ENCODE data around the gene EIF5A. TPM values are rescaled to one million over a fixed set of nuclear protein-coding genes. Genes with fewer than 3 reads are reported as not detected.
A peak's percentile ranks its signal among the peaks of the same experiment; 100 is the strongest.
"Not testable (repeated sequence)": the region's sequence is repeated elsewhere in the genome, so short reads cannot be mapped to it uniquely, and the experiment has no call there.

Gene EIF5A
- total RNA-seq, 4 donors from 2014 or later = 145 to 214 (median 204) TPM

DNA sequence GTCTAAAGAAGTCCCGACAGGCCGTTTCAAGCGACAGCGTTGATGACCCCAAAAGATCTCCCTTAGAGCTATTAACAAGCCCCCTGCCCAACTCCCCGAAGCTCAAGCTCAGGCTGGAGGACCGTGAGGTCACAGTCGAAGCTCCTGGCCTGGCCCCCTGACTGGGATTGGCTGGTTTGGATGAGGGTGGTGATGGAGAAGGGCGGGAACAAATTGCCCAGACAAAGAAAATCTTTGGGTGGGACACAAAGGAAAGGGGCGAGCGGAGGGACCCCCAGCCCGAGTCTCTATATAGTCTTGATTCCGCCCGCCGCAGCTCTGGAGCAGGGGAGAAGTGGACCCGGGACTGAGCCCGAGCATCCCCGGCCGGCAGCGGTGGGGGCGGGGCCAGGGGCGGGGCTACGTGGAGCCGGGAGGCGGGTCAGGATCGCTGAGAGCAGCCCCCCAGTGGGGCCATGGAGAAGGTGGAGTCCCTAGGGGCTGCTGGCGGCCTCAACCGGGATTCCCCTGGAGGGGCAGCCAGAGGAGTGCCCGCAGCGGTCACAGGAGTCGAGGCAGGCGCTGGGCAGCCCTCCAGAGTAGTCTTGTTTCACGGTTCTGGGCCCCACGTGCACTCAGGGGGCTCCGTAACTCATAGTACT lies 22.7 kb downstream of the EIF5A start:
- H3K27ac ChIP-seq (replicated peaks in 1 of 4) = peak overlapping the region; percentile 92 to 93 (median 92)
- peak overlapping the region; percentile 75 to 89 (median 84) for H3K4me3 ChIP-seq
- H3K9me3 ChIP-seq = no peaks in the 10 kb centered on the region
- no peak for DNase-seq (ENCODE audit: extremely low spot score)
- intact Hi-C loops (cut with DNase I) = no loop called here
- H3K36me3 ChIP-seq = peaks cover 0 to 26% (median 20%) of the 10 kb centered on the region in 4 donors
- TF ChIP-seq EP300 (IDR thresholded peaks at IDR 0.05) (no peak), POLR2AphosphoS5 (IDR thresholded peaks at IDR 0.05) (no peak), POLR2A (IDR thresholded peaks at IDR 0.05; ENCODE audit: low read depth) (no peak)
- TF ChIP-seq, protein P1, sequence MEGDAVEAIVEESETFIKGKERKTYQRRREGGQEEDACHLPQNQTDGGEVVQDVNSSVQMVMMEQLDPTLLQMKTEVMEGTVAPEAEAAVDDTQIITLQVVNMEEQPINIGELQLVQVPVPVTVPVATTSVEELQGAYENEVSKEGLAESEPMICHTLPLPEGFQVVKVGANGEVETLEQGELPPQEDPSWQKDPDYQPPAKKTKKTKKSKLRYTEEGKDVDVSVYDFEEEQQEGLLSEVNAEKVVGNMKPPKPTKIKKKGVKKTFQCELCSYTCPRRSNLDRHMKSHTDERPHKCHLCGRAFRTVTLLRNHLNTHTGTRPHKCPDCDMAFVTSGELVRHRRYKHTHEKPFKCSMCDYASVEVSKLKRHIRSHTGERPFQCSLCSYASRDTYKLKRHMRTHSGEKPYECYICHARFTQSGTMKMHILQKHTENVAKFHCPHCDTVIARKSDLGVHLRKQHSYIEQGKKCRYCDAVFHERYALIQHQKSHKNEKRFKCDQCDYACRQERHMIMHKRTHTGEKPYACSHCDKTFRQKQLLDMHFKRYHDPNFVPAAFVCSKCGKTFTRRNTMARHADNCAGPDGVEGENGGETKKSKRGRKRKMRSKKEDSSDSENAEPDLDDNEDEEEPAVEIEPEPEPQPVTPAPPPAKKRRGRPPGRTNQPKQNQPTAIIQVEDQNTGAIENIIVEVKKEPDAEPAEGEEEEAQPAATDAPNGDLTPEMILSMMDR (IDR thresholded peaks at IDR 0.05) = no peak
- H3K4me1 ChIP-seq = peaks cover 16 to 29% (median 24%) of the 10 kb centered on the region in 4 donors
- H3K27me3 ChIP-seq = peaks cover 0 to 22% (median 0%) of the 10 kb centered on the region in 4 donors
- WGBS = 0% methylated on average over 6 of the region's 34 CpGs

DNA sequence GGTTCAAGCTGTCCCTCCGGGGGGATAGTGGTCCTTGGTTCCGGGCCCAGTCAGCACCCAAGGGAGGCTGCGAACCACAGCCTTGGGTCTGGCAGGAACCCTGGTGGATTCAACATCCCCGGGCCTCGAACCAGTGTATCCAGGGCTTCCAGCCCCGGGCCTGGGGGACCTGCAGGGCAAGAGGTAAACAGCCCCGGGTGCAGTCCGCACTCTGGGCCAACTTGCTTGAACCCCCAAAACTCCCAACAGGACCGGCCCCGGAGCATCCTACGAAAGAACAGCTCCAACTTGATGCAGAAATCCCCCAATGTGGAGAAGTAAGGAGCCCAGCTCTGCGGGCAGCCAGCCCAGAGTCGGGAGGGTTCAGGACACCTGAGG lies 23.2 kb downstream of the EIF5A start:
- peak overlapping the region; percentile 92 to 93 (median 92) for H3K27ac ChIP-seq (replicated peaks in 1 of 4)
- DNase-seq (ENCODE audit: extremely low spot score) = no peak
- intact Hi-C loops (cut with DNase I) = no loop called here
- H3K4me1 ChIP-seq = peaks cover 16 to 29% (median 24%) of the 10 kb centered on the region in 4 donors
- 84% methylated on average over 5 of the region's 13 CpGs for WGBS
- peaks cover 0 to 21% (median 15%) of the 10 kb centered on the region in 4 donors for H3K36me3 ChIP-seq
- no peak for TF ChIP-seq POLR2AphosphoS5 (IDR thresholded peaks at IDR 0.05)
- TF ChIP-seq POLR2A (IDR thresholded peaks at IDR 0.05; ENCODE audit: low read depth) = no peak
- TF ChIP-seq EP300 (IDR thresholded peaks at IDR 0.05) = no peak
- TF ChIP-seq, protein P1 (IDR thresholded peaks at IDR 0.05) = no peak
- no peaks in the 10 kb centered on the region for H3K9me3 ChIP-seq
- H3K4me3 ChIP-seq = peak overlapping the region; percentile 75 to 89 (median 84)
- peaks cover 0 to 27% (median 2%) of the 10 kb centered on the region in 4 donors for H3K27me3 ChIP-seq

DNA sequence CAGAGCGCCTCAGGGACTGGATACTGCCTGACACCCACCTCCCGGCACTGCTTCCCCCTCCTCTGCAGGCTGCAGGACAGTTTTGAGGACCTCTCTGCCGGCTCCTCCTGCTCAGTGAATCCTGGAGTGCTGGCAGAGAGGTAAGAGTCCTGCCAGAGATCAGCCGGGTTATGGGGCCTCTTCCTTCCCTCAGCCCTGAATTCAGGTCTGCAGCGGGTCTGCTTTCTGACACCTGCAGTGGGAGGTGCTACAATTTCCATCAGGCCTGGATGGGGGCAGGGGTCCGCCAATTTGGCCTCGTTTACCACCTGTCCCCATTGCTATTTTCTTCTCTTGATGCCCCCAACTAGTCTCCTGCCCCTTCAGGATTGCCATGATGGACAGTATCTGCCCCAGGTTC lies 24.7 kb downstream of the EIF5A start:
- peaks cover 16 to 29% (median 23%) of the 10 kb centered on the region in 4 donors for H3K4me1 ChIP-seq
- TF ChIP-seq POLR2AphosphoS5 (IDR thresholded peaks at IDR 0.05) (no peak), POLR2A (IDR thresholded peaks at IDR 0.05; ENCODE audit: low read depth) (no peak), EP300 (IDR thresholded peaks at IDR 0.05) (no peak)
- TF ChIP-seq, protein P1 (IDR thresholded peaks at IDR 0.05) = no peak
- no peak overlapping the region for H3K27ac ChIP-seq (replicated peaks in 1 of 4)
- WGBS = 52% methylated on average over 7 of the region's 7 CpGs
- DNase-seq (ENCODE audit: extremely low spot score) = no peak
- H3K27me3 ChIP-seq = peaks cover 0 to 42% (median 7%) of the 10 kb centered on the region in 4 donors
- H3K9me3 ChIP-seq = no peaks in the 10 kb centered on the region
- peaks cover 0 to 6% (median 3%) of the 10 kb centered on the region in 4 donors for H3K36me3 ChIP-seq
- intact Hi-C loops (cut with DNase I) = no loop called here
- no peak overlapping the region for H3K4me3 ChIP-seq

DNA sequence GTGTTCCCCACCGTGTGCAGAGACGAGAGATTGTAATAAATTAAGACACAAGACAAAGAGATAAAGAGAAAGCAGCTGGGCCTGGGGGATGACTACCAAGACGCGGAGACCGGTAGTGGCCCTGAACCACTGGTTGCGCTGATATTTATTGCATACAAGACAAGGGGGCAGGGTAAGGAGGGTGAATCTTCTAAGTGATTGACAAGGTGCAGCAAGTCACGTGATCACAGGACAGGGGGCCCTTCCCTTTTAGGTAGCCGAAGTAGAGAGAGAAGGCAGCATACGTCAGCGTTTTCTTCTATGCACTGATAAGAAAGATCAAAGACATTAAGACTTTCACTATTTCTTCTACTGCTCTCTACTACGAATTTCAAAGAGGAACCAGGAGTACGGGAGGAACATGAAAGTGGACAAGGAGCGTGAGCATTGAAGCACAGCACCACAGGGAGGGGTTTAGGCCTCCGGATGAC lies 25.2 kb downstream of the EIF5A start:
- H3K9me3 ChIP-seq; DNase-seq (ENCODE audit: extremely low spot score); intact Hi-C loops (cut with DNase I); H3K36me3 ChIP-seq; H3K4me3 ChIP-seq; H3K27ac ChIP-seq (replicated peaks in 1 of 4): not testable (repeated sequence)
- H3K4me1 ChIP-seq = peaks cover 14 to 24% (median 20%) of the 10 kb centered on the region in 4 donors
- 50% methylated on average over 13 of the region's 14 CpGs for WGBS
- H3K27me3 ChIP-seq = peaks cover 0 to 47% (median 7%) of the 10 kb centered on the region in 4 donors

DNA sequence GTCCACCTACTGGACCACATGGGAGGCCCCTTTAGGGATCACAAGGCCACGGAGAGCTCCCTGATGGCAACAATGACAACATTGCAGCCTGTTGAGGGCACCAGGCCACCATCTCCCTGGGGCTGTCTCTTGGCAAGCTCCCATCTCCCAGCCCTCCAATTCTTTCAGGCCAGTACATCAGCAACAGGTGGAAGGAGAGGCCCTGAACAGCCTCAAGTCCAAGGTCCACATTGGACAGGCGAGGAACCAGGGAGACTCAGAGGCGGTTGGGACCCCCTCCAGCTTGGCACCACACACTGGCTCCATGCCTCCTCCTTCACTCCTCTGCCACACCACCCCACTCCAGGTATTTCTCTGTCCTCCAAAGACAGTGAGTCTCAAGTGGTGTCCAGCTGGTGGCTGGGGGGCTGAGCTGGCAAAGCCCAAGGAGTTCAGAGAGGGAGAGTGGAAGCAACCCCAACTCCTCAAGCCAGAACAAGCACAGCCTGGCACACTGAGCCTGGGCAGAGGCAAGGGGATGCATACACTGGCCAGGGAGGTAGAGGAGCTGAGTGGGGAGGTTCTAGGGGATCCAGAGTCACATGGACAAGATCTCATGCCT lies 27.6 kb downstream of the EIF5A start:
- no peak for DNase-seq (ENCODE audit: extremely low spot score)
- no peaks in the 10 kb centered on the region for H3K9me3 ChIP-seq
- no peak overlapping the region for H3K4me3 ChIP-seq
- H3K36me3 ChIP-seq = no peaks in the 10 kb centered on the region
- TF ChIP-seq POLR2A (IDR thresholded peaks at IDR 0.05; ENCODE audit: low read depth) (no peak), POLR2AphosphoS5 (IDR thresholded peaks at IDR 0.05) (no peak), EP300 (IDR thresholded peaks at IDR 0.05) (no peak)
- TF ChIP-seq, protein P1 (IDR thresholded peaks at IDR 0.05) = no peak
- H3K4me1 ChIP-seq = peaks cover 5 to 9% (median 8%) of the 10 kb centered on the region in 4 donors
- 87% methylated on average over 3 of the region's 3 CpGs for WGBS
- no peak overlapping the region for H3K27ac ChIP-seq (replicated peaks in 1 of 4)
- peaks cover 0 to 70% (median 7%) of the 10 kb centered on the region in 4 donors for H3K27me3 ChIP-seq
- intact Hi-C loops (cut with DNase I) = no loop called here

DNA sequence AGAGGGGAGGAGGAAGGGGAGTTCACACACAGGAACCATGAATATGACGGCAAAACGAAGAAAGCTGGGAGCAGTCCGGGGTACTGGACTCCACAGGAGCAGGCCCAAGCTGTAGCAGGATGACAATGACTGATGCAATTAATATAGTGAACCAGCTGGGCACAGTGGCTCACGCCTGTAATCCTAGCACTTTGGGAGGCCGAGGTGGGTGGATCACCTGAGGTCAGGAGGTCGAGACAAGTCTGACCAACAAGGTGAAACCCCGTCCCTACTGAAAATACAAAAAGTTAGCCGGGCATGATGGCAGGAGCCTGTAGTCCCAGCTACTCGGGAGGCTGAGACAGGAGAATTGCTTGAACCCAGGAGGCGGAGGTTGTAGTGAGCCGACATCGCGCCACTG lies 28.3 kb downstream of the EIF5A start:
- 80% methylated on average over 13 of the region's 13 CpGs for whole genome bisulfite sequencing

More for the DNA sequence above, 28.3 kb downstream of the EIF5A start:
- H3K4me3 ChIP-seq; H3K9me3 ChIP-seq; H3K36me3 ChIP-seq; H3K27ac ChIP-seq (replicated peaks in 1 of 4); DNase-seq (ENCODE audit: extremely low spot score); H3K4me1 ChIP-seq: not testable (repeated sequence)
- peaks cover 0 to 74% (median 7%) of the 10 kb centered on the region in 4 donors for H3K27me3 ChIP-seq
- intact Hi-C loops (cut with DNase I) = loop anchor here (2.0 kb wide), 1 partner anchor 59 kb away; no protein-coding TSS in a partner anchor
